Activated B cell treated with CpG ODN at 0.5 μM for 24 hours (primary cell): Measurements from ENCODE around the gene ICOSLG. TPM values are rescaled to one million over a fixed set of nuclear protein-coding genes. Genes with fewer than 3 reads are reported as not detected.
"Not testable (repeated sequence)": the region's sequence is repeated elsewhere in the genome, so short reads cannot be mapped to it uniquely, and the experiment has no call there.

Source experiments
- ATAC-seq: fragments of 200-7000 bp; cut with Tn5 transposase; one replicate; pipeline ENCODE4 v1.10.0; 2021; ENCODE audit warnings: low read depth, mild to moderate bottlenecking, moderate library complexity
- CTCF ChIA-PET: fragments of 350-600 bp; sonication (Branson Sonifier 250); formaldehyde crosslinking; loops from one replicate; lab custom pipeline; 2021; ENCODE audit warnings: antibody characterized with exemption; lab: Charles Lee
- POLR2A ChIA-PET: fragments of 350-600 bp; sonication (Branson Sonifier 250); formaldehyde crosslinking; loops from one replicate; lab custom pipeline; 2021; ENCODE audit warnings: antibody characterized with exemption; lab: Charles Lee
- DNase-seq: peaks from one replicate; pipeline ENCODE4 v3.0.0; 2022
- H3K27ac Mint-ChIP-seq: one replicate; pipeline ENCODE4 v1.8.0; 2020; ENCODE audit warnings: mixed read lengths
- H3K27me3 Mint-ChIP-seq: one replicate; pipeline ENCODE4 v1.8.0; 2021; ENCODE audit warnings: mixed read lengths
- H3K36me3 Mint-ChIP-seq: one replicate; pipeline ENCODE4 v1.8.0; 2021; ENCODE audit warnings: low read depth, mixed read lengths
- H3K4me1 Mint-ChIP-seq: one replicate; pipeline ENCODE4 v1.8.0; 2021; ENCODE audit warnings: mixed read lengths
- H3K4me3 Mint-ChIP-seq: one replicate; pipeline ENCODE4 v1.8.0; 2020; ENCODE audit warnings: mild to moderate bottlenecking, mixed read lengths
- H3K9me3 Mint-ChIP-seq: one replicate; pipeline ENCODE4 v1.8.0; 2020; ENCODE audit warnings: mixed read lengths
- intact Hi-C: fragments of 100-400 bp; cut with micrococcal nuclease; formaldehyde crosslinking; loops from one replicate; pipeline ENCODE4 v1.15.1; 2024
- total RNA-seq: library from RNA; stranded (reverse); gene quantifications from 2 replicates; pipeline ENCODE4 v1.2.3, GENCODE V29; 2022
- TF ChIP-seq, protein P1 (sequence below): fragments of 200-600 bp; IDR thresholded peaks from one replicate; pipeline ENCODE4 v1.8.0; 2022; ENCODE audit warnings: antibody characterized with exemption, mild to moderate bottlenecking

The ICOSLG gene
- total RNA-seq, 1 donor from 2014 or later, result 40.9 TPM

DNA sequence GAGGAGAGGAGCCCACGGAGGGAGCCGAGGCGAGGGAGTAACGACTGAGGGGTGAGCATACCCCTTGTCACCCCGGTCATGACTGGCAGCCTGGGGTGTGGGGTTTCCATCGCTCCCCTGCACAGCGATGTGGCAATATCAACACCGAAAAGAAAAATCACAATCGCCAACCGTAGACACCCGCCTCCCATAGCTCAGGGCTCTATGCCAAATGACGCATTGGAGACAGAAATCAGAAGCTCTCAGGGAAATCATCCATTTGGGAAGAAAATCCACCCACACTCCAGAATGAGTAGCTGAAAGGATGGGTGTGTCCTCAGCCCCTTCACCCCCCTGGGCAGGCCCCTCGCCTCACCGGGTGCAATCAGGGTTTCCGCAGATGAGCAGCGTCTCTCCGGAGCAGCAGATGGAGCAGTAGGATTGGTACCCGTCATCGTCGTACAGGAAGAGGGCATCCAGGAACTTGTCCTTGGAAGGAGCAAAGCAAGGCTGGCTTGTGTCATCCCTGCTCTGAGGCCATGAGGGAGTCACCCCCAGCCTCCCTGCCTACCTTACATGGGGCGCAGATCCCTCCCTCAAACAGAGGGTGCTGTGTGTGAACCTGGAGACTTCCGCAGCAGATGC is 18.5 kb upstream of the ICOSLG start:
- ChIA-PET POLR2A (no interaction called here), CTCF (no interaction called here)
- Mint-ChIP-seq H3K27me3 (peaks cover 2% of the 10 kb centered on the region), H3K27ac (no peak overlapping the region), H3K9me3 (no peaks in the 10 kb centered on the region), H3K4me3 (no peak overlapping the region), H3K4me1 (peaks cover 2% of the 10 kb centered on the region), H3K36me3 (no peaks in the 10 kb centered on the region)
- TF ChIP-seq, protein P1, sequence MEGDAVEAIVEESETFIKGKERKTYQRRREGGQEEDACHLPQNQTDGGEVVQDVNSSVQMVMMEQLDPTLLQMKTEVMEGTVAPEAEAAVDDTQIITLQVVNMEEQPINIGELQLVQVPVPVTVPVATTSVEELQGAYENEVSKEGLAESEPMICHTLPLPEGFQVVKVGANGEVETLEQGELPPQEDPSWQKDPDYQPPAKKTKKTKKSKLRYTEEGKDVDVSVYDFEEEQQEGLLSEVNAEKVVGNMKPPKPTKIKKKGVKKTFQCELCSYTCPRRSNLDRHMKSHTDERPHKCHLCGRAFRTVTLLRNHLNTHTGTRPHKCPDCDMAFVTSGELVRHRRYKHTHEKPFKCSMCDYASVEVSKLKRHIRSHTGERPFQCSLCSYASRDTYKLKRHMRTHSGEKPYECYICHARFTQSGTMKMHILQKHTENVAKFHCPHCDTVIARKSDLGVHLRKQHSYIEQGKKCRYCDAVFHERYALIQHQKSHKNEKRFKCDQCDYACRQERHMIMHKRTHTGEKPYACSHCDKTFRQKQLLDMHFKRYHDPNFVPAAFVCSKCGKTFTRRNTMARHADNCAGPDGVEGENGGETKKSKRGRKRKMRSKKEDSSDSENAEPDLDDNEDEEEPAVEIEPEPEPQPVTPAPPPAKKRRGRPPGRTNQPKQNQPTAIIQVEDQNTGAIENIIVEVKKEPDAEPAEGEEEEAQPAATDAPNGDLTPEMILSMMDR, result no peak
- no peak for ATAC-seq
- intact Hi-C loops, result no loop called here
- DNase-seq, result no peak

DNA sequence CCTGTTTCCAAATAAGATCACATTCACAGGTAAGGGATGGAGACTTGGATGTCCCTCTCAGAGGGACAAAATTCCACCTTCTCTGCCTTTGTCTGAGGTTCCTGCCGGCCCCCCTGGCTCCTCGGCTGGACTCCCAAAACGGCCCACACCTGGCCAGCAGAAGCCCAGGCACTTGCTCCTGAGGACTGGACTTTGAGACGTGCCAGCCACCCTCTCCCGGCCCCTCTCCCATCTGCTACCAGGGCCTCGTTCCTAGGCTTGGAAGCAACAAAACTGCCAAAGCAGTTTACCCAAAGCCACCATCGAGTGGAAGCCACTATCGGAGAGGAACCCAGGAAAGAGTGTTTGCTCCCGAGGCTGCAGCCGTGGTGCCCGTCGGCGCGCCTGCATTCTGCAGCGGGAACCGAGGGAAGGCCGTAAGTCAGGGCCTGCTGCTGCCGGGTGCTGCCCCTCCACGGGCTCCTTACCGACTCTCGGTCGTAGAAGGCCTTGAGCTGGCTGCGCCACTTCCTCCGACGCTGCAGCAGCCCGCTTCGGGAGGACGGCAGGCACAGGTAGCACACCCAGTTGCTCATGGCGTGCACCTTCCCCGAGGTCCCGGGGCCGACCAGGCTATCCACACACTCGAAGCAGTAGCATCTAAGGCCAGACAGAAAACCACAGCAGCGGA is 17.4 kb upstream of the ICOSLG start:
- Mint-ChIP-seq H3K27ac (no peak overlapping the region), H3K4me1 (peaks cover 2% of the 10 kb centered on the region), H3K4me3 (no peak overlapping the region), H3K9me3 (no peaks in the 10 kb centered on the region), H3K36me3 (no peaks in the 10 kb centered on the region), H3K27me3 (peaks cover 2% of the 10 kb centered on the region)
- TF ChIP-seq, protein P1, result no peak
- ChIA-PET POLR2A (no interaction called here), CTCF (no interaction called here)
- ATAC-seq (no peak), DNase-seq (no peak)
- intact Hi-C loops, result no loop called here

DNA sequence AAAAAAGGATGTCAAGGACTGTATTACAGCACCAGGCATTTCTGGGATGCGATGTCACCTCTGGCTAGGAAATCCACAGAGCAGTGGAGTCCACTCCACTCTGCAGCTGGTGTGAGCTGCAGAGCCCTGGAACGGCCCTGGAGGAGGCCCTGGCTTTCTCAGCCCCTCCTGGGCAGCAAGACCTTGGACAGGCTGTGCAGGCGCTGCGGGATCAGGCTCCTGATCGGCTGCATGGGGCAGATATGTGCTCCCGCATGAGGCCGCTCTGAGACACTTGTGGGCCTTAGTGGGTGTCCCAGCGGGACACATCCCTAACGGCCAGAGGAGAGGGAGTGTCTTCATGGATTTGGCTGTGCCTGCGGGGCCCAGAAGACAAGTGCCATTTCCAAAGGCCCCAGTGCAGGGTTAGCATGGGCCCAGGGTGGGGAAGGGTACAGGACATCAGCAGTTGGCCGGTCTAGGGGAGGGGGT is 14.8 kb upstream of the ICOSLG start:
- H3K9me3 Mint-ChIP-seq, result no peaks in the 10 kb centered on the region
- DNase-seq (no peak), ATAC-seq (no peak)
- H3K27me3 Mint-ChIP-seq, result peaks cover 2% of the 10 kb centered on the region
- TF ChIP-seq, protein P1, result no peak
- H3K36me3 Mint-ChIP-seq, result no peaks in the 10 kb centered on the region
- POLR2A ChIA-PET, result interaction anchor here (2.1 kb wide), 1 partner anchor 39 kb away, joined by 5 read pairs; no protein-coding TSS in a partner anchor
- CTCF ChIA-PET, result interaction anchor here (1.8 kb wide), 1 partner anchor 42 kb away, joined by 5 read pairs; no protein-coding TSS in a partner anchor
- no peak overlapping the region for H3K4me3 Mint-ChIP-seq
- H3K27ac Mint-ChIP-seq, result no peak overlapping the region
- H3K4me1 Mint-ChIP-seq, result peaks cover 2% of the 10 kb centered on the region
- intact Hi-C loops, result no loop called here

DNA sequence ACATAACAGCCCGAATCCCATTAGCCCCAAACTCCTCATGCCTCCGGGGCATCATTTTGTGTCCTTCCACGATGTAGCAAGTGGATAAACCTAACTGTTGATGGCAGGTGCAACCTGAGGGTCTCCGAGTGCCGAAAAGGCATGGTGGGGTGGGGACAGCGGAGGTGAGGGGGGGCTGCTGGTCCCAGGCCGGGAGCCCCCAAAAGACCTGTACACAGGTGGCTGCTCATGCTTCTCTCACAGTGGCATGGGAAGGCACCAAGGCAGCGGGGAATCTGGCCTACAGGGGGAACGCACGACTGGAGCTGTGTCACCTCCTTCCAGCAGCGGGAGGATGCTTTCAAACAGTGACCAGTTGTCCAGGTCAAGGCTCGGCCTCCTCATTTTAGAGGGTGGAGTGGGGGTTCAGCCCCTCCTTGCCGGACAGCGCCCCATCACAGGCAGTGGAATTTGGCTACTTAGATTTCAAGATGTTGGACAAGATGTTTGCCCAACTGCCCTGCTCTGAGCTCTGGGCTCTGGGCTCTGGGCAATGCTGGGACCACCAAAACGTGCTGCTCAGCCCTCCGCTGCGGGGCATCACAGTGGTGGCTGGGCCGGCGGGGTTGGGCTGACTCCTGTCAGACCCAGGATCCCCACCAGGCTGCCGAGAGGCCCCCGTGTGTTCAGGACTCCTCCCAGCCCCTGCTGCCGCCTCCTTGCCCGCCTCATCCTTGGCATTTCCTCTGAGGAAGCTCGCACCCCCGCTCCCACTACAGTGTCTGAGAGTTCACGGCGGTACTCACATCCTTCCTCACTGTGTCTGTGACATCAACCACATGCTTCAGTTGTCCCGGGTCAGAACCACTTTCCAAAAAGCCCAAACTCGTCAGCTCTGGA is 13.3 kb upstream of the ICOSLG start:
- TF ChIP-seq, protein P1, result no peak
- peak; percentile 13 for DNase-seq
- CTCF ChIA-PET, result interaction anchor here (1.8 kb wide), 1 partner anchor 44 kb away, joined by 5 read pairs; no protein-coding TSS in a partner anchor

DNA sequence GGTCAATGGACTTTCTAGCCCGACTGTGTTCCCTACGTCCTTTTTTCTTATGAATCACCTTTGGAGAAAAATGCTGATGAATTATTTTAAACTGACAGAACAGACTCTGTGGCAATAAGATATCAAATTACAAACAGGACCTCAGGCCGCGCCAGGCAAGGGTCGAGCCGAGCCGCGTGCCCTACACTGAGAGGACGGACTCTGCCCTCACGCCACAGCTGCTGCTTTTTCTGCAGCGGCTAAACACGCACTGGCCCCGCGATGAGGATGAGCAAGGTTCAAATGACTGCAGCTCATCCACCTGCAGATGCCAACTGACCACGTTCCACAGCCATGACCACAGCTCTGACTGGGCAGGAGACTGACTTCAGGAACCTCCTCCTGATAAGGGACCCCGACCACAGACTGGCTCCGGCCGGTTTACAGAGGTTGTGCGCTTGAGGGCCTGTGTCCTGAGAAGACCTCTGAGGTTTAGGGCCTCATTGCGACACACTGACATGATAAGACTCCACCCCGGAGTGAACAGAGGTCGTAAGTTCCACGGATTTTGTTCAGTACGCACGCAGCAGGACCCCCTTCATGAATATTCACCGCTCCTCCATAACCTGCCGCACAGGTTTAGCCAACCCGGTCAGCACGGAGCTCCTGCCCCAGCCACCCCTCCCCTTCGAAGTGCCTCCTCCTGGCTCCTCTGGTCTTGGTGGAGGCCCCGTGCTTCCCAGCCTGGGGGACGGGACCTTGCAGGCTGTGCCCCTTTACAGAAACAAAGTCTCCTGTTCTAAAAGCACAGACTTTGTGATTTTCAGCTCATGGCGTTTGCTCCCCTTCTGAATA is 8.7 kb upstream of the ICOSLG start:
- H3K36me3 Mint-ChIP-seq, H3K27ac Mint-ChIP-seq, DNase-seq, ATAC-seq, CTCF ChIA-PET, H3K4me3 Mint-ChIP-seq, POLR2A ChIA-PET, H3K9me3 Mint-ChIP-seq, intact Hi-C loops, H3K27me3 Mint-ChIP-seq, H3K4me1 Mint-ChIP-seq: not testable (repeated sequence)

More for the DNA sequence above, 13.3 kb upstream of the ICOSLG start:
- ATAC-seq, result no peak
- Mint-ChIP-seq H3K27ac (no peak overlapping the region), H3K27me3 (no peaks in the 10 kb centered on the region), H3K4me1 (peaks cover 2% of the 10 kb centered on the region), H3K36me3 (no peaks in the 10 kb centered on the region), H3K9me3 (no peaks in the 10 kb centered on the region), H3K4me3 (no peak overlapping the region)
- POLR2A ChIA-PET, result interaction anchor here (0.6 to 2.1 kb wide), 2 partner anchors 40 to 66 kb away, joined by 3 to 5 read pairs; no protein-coding TSS in a partner anchor
- intact Hi-C loops, result no loop called here

DNA sequence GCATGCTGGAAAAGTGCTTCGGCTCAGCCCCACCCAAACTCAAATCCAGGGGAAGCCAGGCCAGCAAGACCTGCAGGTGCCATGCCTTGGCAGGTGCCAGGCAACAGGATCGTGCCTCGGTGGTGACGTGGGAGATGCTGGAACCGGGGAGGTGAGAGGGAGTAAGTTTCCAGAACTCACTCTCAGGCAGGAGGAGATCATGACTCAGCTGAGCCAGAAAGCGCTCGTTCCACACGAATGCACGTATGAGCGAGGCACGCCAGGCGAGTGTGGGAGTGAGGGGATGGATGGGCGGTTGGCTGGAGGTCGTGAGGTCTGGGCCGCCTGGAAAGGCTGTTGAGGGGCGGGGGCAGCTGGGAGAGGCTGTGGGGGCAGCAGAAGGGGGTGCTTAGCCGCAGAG is 7.2 kb upstream of the ICOSLG start:
- CTCF ChIA-PET, ATAC-seq, H3K4me1 Mint-ChIP-seq, intact Hi-C loops, H3K27ac Mint-ChIP-seq, POLR2A ChIA-PET, H3K27me3 Mint-ChIP-seq, H3K9me3 Mint-ChIP-seq, DNase-seq, H3K36me3 Mint-ChIP-seq, H3K4me3 Mint-ChIP-seq: not testable (repeated sequence)

DNA sequence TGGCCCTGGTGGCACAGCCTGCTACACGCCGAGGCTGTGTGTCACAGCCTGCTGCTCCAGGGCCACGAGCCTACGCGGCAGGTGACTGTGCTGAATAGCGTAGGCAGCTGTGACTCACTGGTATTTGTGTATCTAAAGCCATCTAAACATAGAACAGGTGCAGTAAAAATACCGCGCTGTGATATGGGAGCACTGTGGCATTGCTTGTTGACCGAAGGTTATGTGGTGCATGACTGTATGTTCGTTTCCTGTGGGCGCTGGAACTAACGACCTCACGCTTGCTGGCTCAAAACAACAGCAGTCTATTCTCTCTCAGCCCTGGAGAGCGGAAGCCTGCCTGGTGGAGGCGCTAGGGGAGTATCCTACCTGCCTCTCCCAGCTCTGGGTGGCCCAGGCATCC is 3.2 kb upstream of the ICOSLG start:
- POLR2A ChIA-PET, H3K36me3 Mint-ChIP-seq, intact Hi-C loops, H3K4me1 Mint-ChIP-seq, H3K4me3 Mint-ChIP-seq, CTCF ChIA-PET, H3K9me3 Mint-ChIP-seq, H3K27me3 Mint-ChIP-seq, H3K27ac Mint-ChIP-seq, DNase-seq: not testable (repeated sequence)
- peak; percentile 58 for ATAC-seq
